HEK293T (cell line): ENCODE results near the gene BECN2.
"Not testable (repeated sequence)": the region's sequence is repeated elsewhere in the genome, so short reads cannot be mapped to it uniquely, and the experiment has no call there.

Experiments used
- CTCF ChIA-PET: fragments of 350-600 bp; formaldehyde crosslinking; extraction: SDS; loops from one replicate; lab custom pipeline; 2021; ENCODE audit warnings: antibody characterized with exemption, inconsistent platforms; lab: Yijun Ruan, JAX
- POLR2A ChIA-PET: fragments of 350-600 bp; formaldehyde crosslinking; extraction: SDS; loops from one replicate; lab custom pipeline; 2020; ENCODE audit warnings: antibody characterized with exemption, inconsistent platforms; lab: Yijun Ruan, JAX
- DNase-seq: peaks from one replicate; pipeline ENCODE4 v3.0.0; 2012; ENCODE audit warnings: mixed read lengths; ENCODE audit errors: extremely low spot score
- ARNT ChIP-seq: fragments of 450-650 bp; IDR thresholded peaks from 2 replicates; pipeline ENCODE4 v1.6.1; 2017; ENCODE audit warnings: mild to moderate bottlenecking
- BHLHE40 ChIP-seq: fragments of 450-650 bp; IDR thresholded peaks from 2 replicates; pipeline ENCODE4 v1.6.1; 2016; ENCODE audit warnings: mild to moderate bottlenecking, moderate library complexity, borderline replicate concordance
- CTBP1 ChIP-seq: fragments of 450-650 bp; IDR thresholded peaks from 2 replicates; pipeline ENCODE4 v1.6.1; 2016; ENCODE audit warnings: borderline replicate concordance
- ELF4 ChIP-seq: fragments of 450-650 bp; IDR thresholded peaks from 2 replicates; pipeline ENCODE4 v1.6.1; 2017; ENCODE audit warnings: antibody characterized with exemption
- FOXA1 ChIP-seq: fragments of 450-650 bp; IDR thresholded peaks from 2 replicates; pipeline ENCODE4 v1.6.1; 2016; ENCODE audit warnings: mild to moderate bottlenecking
- FOXK2 ChIP-seq: fragments of 450-650 bp; IDR thresholded peaks from 2 replicates; pipeline ENCODE4 v1.6.1; 2016; ENCODE audit warnings: mild to moderate bottlenecking
- FOXM1 ChIP-seq: fragments of 450-650 bp; IDR thresholded peaks from 2 replicates; pipeline ENCODE4 v1.6.1; 2017; ENCODE audit warnings: mild to moderate bottlenecking, borderline replicate concordance
- HDGF ChIP-seq: fragments of 450-650 bp; IDR thresholded peaks from 2 replicates; pipeline ENCODE4 v1.6.1; 2017; ENCODE audit warnings: antibody characterized with exemption, borderline replicate concordance
- L3MBTL2 ChIP-seq: fragments of 450-650 bp; conservative IDR thresholded peaks from 2 replicates; pipeline ENCODE4 v1.6.1; 2016; ENCODE audit warnings: mild to moderate bottlenecking
- LEF1 ChIP-seq: fragments of 450-650 bp; IDR thresholded peaks from 2 replicates; pipeline ENCODE4 v1.6.1; 2017; ENCODE audit warnings: mild to moderate bottlenecking, borderline replicate concordance
- NFRKB ChIP-seq: fragments of 450-650 bp; IDR thresholded peaks from 2 replicates; pipeline ENCODE4 v1.6.1; 2016; ENCODE audit warnings: mild to moderate bottlenecking, moderate library complexity
- SP1 ChIP-seq: fragments of 450-650 bp; IDR thresholded peaks from 2 replicates; pipeline ENCODE4 v1.6.1; 2017
- SUZ12 ChIP-seq: fragments of 450-650 bp; IDR thresholded peaks from 2 replicates; pipeline ENCODE4 v1.6.1; 2016; ENCODE audit warnings: mild to moderate bottlenecking
- TARDBP ChIP-seq: fragments of 450-650 bp; IDR thresholded peaks from 2 replicates; pipeline ENCODE4 v1.6.1; 2016
- ZNF384 ChIP-seq: fragments of 450-650 bp; IDR thresholded peaks from 2 replicates; pipeline ENCODE4 v1.6.1; 2016
- TF ChIP-seq, protein P1 (sequence below): fragments of 450-650 bp; IDR thresholded peaks from 2 replicates; pipeline ENCODE4 v1.6.1; 2016

The BECN2 gene

DNA sequence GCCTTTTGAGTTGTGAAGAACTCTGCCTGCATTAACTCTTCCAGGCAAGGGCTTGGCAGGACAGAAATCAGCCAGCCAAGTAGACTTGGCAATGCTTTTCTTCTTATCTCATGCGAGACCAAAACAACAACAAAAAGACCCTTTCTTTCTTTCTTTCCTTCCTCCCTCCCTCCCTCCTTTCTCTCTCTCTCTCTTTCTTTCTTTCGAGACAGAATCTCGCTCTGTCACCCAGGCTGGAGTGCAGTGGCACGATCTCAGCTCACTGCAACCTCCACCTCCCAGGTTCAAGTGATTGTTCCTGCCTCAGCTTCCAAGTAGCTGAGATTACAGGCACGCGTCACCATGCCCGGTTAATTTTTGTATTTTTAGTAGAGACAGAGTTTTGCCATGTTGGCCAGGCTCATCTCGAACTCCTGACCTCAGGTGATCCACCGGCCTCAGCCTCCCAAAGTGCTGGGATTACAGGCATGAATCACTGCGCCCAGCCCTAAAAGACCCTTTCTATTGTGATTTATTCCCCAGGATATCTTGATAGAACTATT is 30.9 kb downstream of the BECN2 start:
- DNase-seq, POLR2A ChIA-PET: not testable (repeated sequence)
- TF ChIP-seq, protein P1, sequence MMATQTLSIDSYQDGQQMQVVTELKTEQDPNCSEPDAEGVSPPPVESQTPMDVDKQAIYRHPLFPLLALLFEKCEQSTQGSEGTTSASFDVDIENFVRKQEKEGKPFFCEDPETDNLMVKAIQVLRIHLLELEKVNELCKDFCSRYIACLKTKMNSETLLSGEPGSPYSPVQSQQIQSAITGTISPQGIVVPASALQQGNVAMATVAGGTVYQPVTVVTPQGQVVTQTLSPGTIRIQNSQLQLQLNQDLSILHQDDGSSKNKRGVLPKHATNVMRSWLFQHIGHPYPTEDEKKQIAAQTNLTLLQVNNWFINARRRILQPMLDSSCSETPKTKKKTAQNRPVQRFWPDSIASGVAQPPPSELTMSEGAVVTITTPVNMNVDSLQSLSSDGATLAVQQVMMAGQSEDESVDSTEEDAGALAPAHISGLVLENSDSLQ = peak; percentile 91
- peak; percentile 92; the same call in 1 of the 2 replicates for TF ChIP-seq CTBP1
- CTCF ChIA-PET = interaction anchor here (1.2 to 2.8 kb wide), 2 partner anchors 10 to 92 kb away, joined by 4 to 7 read pairs; partner anchors contain the start of gene MAP1LC3C

DNA sequence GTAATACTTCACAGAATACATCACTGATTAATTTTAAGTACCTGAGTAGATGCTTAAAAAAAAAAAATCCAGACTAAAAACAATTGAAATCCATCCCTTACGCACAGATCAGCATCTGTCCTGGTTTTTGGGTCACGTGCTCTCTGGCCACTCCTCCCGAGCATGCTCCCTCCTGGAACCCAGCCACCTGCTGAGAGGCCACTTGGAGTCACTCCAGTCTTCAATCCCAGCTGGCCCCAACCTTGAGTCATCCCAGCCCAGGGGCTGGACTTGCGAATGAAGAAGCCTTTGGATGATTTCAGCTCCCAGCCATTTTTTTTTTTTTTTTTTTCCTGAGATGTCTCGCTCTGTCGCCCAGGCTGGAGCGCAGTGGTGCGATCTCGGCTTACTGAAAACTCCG is 32.5 kb downstream of the BECN2 start:
- TF ChIP-seq ZNF384 = peak; percentile 98
- TF ChIP-seq, protein P1 = peak; percentile 72
- no peak for TF ChIP-seq ELF4
- peak; percentile 59; the same call in 1 of the 2 replicates for TF ChIP-seq CTBP1
- peak; percentile 82 for TF ChIP-seq L3MBTL2
- POLR2A ChIA-PET = interaction anchor here (0.6 to 1.4 kb wide), 2 partner anchors 8 to 142 kb away, joined by 4 read pairs; partner anchors contain the start of genes EXO1 and MAP1LC3C
- CTCF ChIA-PET = interaction anchor here (2.8 kb wide), 1 partner anchor 8 kb away, joined by 7 read pairs; the partner anchor contains the start of gene MAP1LC3C
- DNase-seq = peak; percentile 81

DNA sequence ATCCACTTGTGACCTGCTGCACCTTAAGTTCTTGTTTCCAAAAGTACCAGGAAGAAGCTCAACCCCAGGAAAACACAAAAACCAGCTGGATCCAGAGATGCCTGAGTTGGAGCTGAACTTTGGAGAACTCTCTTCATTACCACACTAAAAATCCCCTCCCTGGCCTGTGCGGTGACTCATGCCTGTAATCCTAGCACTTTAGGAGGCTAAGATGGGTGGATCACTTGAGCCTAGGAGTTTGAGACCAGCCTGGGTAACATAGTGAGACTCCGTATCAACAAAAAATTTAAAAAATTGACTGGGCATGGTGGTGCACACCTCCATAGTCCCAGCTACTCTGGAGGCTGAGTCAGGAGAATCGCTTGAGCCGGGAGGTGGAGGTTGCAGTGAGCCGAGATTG is 35.2 kb downstream of the BECN2 start:
- ChIA-PET CTCF (interaction anchor here (0.9 to 1.0 kb wide), 2 partner anchors 14 to 247 kb away, joined by 3 read pairs; no protein-coding TSS in a partner anchor), POLR2A (interaction anchor here (1.3 to 1.4 kb wide), 2 partner anchors 8 to 145 kb away, joined by 4 to 6 read pairs; partner anchors contain the start of gene EXO1)
- no peak for TF ChIP-seq L3MBTL2
- no peak for TF ChIP-seq ZNF384
- no peak for TF ChIP-seq TARDBP
- TF ChIP-seq SUZ12 = no peak
- no peak for TF ChIP-seq BHLHE40
- no peak for TF ChIP-seq HDGF
- TF ChIP-seq ELF4 = no peak
- DNase-seq = no peak

DNA sequence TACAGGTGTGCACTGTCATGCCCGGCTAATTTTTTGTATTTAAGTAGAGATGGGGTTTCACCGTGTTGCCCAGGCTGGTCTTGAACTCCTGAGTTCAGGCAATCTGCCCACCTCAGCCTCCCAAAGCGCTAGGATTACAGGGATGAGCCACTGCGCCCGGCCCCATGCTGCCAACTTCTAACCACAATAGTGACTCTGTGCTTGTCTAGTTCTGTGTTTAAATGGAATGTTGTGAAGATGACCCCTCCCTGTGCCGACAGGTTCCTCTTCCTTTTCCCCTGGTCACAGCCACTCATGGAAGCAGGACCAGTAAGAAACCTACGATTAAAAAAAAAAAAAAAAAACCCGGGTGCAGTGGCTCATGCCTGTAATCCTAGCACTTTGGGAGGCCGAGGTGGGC is 36.6 kb downstream of the BECN2 start:
- TF ChIP-seq FOXA1 (no peak), BHLHE40 (no peak), HDGF (no peak), L3MBTL2 (no peak), NFRKB (no peak), ELF4 (no peak), ARNT (no peak), FOXM1 (no peak), LEF1 (no peak), TARDBP (no peak), SUZ12 (no peak), ZNF384 (no peak), FOXK2 (no peak), SP1 (no peak), CTBP1 (no peak)
- TF ChIP-seq, protein P1 = no peak

DNA sequence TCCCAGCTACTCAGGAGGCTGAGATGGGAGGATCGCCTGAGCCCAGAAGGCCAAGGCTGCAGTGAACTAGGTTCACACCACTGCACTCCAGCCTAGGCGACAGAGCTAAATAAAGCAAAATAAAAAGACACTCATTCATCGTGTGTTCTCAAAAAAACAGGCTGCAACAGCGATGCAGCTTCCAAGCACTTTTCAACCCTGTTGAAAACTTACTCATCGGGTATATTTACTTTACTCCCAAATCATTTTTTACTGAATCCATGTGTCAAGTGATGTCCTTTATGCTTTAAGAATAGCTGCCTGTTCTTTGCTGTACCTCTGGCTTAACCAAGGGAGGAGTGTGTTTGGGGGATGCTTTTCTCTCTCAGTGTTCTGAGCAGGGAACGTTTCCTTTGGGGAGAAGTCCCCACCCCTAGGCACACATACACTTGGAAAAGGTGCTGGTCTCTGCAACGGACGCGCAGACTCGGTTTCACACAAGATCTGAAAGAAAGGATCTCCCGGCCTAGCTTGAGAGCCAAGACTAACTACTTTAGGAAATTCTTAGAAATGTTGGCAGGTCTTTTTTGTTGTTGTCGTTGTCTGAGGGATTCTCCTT is 39.9 kb downstream of the BECN2 start:
- no peak for TF ChIP-seq ARNT
- no peak for TF ChIP-seq HDGF
- no peak for TF ChIP-seq SP1
- TF ChIP-seq NFRKB = no peak
- TF ChIP-seq, protein P1 = no peak
- TF ChIP-seq BHLHE40 = no peak
- TF ChIP-seq FOXA1 = no peak
- TF ChIP-seq FOXM1 = no peak
- no peak for TF ChIP-seq ZNF384
- no peak for TF ChIP-seq L3MBTL2
- TF ChIP-seq ELF4 = no peak
- POLR2A ChIA-PET = no interaction called here
- CTCF ChIA-PET = interaction anchor here (0.7 to 1.6 kb wide), 3 partner anchors 12 to 102 kb away, joined by 4 to 5 read pairs (median 4); no protein-coding TSS in a partner anchor
- no peak for DNase-seq

More for the DNA sequence above, 36.6 kb downstream of the BECN2 start:
- ChIA-PET POLR2A (interaction anchor here (1.4 kb wide), 1 partner anchor 146 kb away, joined by 4 read pairs; the partner anchor contains the start of gene EXO1), CTCF (no interaction called here)
- no peak for DNase-seq

DNA sequence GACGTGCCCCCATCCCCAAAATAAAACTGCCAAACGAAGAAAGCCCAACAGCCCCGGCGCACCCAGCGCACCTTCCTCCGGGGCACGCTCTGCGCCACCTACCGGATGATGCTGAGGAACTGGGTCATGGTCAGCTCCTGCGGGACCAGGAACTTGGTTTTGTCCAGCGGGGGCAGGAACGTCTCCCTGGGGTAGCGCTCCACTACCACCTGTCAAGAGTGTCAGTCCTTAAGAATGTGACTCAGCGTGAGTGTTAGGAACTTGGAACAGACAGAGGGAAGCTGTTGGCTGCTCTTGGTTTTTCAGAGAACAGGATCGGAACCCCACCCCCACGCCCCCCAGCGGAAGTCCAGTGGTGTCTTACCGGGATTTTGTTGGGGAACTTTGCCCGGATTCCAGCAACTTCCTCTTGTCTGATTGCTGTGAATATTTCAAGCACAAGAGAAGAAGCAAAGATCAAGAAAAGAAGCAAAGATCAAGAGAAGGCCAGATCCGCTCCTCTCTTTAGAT is 40.9 kb downstream of the BECN2 start:
- DNase-seq = peak; percentile 74
- no peak for TF ChIP-seq HDGF
- no peak for TF ChIP-seq L3MBTL2
- TF ChIP-seq, protein P1 = no peak
- TF ChIP-seq LEF1 = no peak
- TF ChIP-seq CTBP1 = no peak
- TF ChIP-seq FOXA1 = no peak
- no peak for TF ChIP-seq BHLHE40
- no peak for TF ChIP-seq ZNF384
- TF ChIP-seq SP1 = no peak
- no peak for TF ChIP-seq ARNT
- TF ChIP-seq NFRKB = no peak
- TF ChIP-seq ELF4 = no peak
- TF ChIP-seq TARDBP = no peak
- no peak for TF ChIP-seq SUZ12
- ChIA-PET CTCF (interaction anchor here (0.6 to 1.5 kb wide), 11 partner anchors 8 to 160 kb away, joined by 3 to 7 read pairs (median 4); no protein-coding TSS in a partner anchor), POLR2A (interaction anchor here (1.0 kb wide), 1 partner anchor 9 kb away, joined by 4 read pairs; no protein-coding TSS in a partner anchor)
